Stimulated activated CD8-positive, alpha-beta memory T cell treated with anti-CD3 and anti-CD28 coated beads, Interleukin-15, amount 100 ng/mL, for 4 hours (primary cell): ENCODE results near the gene PHYKPL.
A peak's percentile ranks its signal among the peaks of the same experiment; 100 is the strongest.

Experiments used
- DNase-seq, 2 donors: peaks; one replicate each; pipeline ENCODE4 v3.0.0-alpha.2; 2020; ENCODE audit warnings: low read depth in 2 of 2

PHYKPL gene

DNA sequence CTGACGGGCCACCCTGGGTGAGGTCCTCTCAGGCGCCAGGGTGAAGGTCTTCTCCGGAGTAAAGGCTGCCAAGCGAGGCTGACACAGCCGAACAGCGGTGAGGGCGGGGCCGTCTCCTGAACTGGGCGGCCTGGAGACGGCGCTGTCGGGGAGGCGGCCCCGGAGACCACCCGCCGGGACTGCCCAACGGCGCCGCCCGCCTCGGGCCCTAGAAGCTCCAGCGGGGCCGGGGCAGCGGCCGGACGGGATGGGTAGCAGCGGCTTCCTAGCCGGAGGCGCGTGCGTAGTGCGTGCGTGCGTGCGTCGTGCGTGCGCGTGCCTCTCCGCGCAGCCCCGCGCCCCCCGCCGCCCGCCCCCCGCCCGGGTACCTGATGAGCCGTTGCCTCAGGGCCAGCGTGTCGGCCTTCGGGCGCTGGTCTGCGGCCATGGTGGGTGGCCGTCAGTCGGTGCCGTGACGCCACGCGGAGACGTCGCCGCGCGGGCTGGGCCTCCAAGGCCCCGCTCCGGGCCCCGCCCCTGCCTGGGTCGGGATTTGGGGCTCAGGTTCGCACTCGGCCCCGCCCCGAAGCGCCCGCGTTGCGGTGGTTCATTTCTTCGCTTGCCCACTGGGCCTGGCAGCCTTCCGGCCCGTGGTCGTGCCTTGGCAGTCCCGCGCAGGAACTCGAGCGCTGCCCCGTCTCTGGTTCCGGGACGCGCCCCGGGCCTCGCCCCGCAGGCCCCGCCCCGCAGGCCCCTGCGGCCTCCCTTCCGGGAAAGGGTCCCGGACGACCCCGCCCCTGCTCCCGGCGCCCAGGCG lies at the start of gene PHYKPL:
PHYKPL (minus strand) TSS at position 679 of the 796 bp plus-strand sequence; CDS start at position 427, 252 bp downstream.
- peak in 1 of 2 donors; percentile 50 for DNase-seq

DNA sequence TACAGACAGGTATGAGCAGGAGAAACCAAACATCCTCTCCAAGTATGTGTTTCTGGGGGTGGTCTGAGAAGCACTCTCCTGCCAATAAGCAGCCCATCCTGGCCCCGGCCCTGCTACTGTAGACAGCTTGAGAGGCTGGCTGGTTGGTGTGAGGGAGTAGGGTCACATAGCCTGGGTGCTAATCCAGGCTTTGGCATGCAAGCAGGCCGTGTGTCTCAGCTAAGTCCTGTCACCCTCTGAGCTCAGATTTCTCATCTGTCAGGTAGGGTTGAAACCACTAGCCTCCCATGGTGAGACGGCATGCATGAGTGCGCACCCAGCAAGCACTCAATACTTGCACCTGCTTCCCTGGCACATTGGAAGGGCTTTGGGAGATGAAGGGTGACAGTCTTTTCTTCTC lies 49.8 kb upstream of the PHYKPL start:
- no peak for DNase-seq

DNA sequence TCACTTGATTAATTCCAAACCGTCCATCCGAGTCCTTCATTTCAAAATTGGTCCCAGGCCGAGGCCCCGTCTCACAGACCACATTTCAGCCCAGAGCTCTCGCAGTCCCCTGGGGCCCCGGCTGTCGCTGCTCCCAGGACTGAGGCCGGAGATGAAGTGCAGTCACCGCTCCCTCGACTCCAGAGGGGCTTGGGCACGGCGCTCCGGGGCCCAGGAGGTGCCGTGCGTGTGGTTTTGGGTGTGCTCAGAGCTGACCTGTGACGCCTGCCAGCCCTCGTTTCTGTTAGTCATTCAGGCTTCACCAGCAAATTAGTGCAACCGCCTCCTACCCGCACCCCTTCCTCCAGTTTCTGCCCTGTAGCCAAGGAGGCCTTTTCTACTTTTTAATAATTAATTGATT lies 48.7 kb upstream of the PHYKPL start:
- no peak for DNase-seq

DNA sequence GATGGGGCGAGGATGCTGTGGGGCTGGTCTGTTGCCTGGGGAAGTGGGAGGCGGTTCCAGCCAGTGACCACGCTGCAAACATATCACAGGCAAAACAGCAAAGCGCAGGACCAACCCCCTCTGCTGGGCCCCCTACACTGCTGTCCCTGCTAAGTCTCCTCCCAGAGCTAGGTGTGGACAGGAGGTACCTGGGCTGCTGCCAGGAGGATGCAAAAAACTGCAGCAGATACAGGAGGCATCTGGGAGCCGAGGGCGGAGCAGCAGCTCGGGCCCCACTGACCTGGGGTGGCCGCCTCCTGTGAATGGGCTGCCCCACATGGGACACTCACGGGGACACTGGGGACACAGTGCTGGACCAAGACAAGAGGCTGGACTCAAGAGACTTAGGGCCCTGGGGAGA lies 48.0 kb upstream of the PHYKPL start:
- no peak for DNase-seq

DNA sequence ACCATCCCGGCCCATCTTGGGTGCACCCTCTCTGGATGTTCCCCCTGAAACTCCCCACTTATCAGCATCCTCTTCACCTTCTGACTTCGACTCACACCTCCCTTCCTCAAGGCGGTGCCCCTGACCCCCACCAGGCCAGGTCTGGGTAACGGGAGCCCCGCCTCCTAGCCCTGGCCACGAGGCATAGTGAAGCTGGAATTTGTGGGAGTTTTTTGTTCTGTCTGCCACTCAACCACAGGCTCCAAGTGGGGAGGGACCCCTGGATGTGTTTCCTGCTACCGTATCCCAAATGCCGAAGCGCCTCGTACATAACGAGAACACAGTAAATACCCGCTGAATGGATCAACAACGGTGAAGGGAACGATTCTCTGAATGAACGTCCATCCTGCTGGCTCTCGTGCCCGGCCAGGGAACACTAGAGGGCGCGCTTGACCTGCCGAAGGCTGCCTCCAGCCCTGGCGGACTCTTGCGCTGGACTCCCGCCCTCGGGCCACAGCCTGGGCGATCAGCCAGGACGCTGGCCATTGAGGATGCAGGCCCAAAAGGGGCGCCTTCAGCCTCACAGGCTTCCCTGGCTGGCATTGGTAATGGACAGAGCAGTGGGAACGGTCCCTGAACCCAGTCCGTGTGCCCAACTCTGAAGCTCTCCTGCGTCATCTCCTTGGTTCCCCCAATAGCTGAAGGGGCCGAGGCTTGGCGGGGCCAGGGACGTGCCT lies 47.3 kb upstream of the PHYKPL start:
- peak in 1 of 2 donors; percentile 7 for DNase-seq

DNA sequence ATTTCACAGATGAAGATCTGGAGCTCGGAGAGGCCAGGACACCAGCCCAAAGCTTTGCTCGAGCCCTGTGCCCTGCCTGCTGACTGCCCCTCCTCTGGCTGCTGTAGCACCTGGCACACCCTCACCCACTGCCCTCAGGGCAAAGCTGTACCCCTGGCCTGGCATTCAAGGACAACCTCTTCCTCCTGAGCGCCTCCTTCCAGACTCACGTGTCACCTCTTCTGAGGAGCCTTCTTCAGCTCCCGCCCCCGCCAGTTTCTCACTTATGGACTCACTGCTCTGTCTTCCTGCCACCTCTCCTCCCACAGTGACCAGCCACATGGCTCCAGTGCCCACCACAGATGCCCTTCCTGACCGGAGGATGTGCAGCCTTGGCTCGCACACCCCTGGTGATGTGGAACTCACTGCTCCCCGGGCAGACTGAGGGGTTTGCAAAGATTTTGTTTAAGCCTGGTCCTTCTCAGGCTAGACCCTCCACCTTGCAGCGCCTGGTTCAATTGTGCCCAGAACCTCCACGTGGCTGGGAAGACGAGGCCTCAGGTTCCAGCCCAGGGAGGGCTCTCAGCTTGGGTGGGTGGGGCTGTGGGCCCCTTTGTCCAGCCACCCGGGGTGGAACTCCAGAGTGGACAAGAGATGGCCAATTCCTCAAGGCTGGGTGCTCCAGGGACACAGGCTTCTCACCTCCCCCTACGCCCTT lies 46.6 kb upstream of the PHYKPL start:
- DNase-seq: no peak

DNA sequence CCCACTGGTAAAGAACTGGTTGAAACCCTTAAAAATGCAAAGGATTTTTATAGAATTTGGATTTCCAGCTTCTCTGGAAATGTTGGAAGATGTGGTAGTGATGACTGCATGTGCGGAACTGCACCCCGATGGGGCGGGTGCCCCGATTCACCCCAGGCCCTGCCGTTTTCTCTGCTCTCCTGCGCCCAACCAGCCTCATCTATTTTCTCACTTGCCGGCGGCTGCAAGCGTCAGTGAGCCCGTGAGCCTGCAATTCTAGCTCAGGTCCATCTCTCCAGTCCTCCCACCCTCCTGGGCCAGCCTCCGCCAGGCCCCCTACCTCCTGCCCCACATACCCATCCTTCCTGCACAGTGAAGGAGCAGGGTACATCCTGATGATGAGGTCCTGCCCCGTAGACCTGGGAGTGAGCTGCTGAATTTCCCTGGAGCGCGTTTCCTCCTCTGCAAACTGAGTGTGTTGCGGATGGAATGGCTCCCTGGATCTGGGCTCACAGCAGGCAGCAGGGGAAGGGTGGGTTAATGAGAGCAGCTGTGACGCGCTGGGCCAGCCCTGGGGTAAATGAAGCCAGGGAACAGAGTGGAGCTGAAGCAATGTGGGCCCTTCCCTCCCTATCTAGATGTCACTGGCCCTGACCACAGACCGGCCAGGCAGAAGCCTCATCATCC lies 45.9 kb upstream of the PHYKPL start:
- DNase-seq: no peak

DNA sequence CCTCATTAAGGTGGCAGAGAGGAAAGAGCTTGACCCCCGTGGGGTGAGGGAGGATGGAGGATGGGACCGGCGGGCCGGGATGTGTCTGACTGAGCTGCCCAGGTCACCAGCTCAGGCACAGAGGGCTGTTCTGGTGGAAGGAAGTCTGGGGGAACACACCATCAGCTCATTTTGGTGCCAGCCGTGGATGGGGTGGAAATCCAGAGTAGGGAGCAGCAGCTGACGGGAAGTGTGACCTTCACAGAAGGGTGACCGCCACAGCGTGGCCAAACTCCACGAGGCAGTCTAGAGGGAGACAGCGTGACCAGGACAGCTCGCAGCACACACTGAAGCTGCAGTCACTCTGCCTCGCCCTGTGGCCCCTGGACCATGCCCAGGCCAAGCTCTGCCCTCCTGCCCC lies 45.3 kb upstream of the PHYKPL start:
- no peak for DNase-seq

DNA sequence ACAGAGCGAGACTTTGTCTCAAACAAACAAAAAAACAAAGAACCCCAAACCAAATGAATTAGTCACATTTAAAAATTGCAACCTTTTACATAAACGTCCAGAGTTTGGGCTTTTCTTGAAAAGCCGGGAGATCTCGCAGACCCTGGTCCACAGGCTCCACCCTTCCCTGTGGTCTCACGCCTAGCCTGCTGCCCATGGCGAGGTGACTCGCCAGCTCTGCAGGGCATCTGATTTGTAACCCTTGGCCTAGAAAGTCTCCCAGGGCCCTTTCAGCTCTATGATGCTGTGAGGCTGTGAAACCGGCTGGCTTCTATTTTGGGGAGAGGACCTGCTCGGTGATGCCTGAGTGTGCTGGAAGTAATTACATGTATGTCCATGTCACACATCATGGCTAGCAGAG lies 44.7 kb upstream of the PHYKPL start:
- DNase-seq: no peak

DNA sequence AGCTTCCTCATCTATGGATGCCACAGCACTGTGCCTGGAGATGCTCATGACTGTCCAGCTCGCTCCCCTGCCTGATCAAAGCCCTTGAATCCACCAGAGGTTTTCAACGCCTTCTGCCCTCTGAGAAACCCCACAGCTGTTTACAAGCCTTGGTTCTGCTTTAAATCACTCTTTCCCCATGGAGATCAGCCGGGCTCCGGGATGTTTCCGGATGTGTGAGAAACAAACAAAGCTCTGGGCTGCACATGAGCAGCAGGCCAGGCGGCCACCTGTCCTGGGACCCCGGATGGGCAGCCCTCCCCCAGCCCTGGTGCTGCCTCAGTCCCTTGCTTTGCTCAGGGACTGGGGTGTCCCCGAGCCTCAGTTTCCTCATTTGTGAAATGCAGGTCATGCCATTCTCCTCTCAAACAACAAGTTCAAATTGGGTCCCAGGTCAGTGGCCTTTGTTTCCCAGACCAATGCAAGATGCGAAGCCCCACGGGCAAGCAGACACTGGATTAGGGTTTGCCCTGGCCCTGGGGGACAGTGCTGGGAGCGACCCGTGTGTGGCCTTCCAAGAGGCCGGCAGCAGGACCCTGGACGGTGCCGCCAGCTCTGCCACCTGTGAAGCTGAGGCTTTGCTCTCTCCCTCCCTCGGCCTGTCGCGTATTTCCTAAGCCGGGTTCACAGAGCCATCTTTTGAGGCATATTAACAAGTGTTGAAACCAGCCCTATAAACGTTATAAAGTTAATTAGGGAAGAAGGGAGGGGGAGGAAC lies 42.4 kb upstream of the PHYKPL start:
- no peak for DNase-seq

DNA sequence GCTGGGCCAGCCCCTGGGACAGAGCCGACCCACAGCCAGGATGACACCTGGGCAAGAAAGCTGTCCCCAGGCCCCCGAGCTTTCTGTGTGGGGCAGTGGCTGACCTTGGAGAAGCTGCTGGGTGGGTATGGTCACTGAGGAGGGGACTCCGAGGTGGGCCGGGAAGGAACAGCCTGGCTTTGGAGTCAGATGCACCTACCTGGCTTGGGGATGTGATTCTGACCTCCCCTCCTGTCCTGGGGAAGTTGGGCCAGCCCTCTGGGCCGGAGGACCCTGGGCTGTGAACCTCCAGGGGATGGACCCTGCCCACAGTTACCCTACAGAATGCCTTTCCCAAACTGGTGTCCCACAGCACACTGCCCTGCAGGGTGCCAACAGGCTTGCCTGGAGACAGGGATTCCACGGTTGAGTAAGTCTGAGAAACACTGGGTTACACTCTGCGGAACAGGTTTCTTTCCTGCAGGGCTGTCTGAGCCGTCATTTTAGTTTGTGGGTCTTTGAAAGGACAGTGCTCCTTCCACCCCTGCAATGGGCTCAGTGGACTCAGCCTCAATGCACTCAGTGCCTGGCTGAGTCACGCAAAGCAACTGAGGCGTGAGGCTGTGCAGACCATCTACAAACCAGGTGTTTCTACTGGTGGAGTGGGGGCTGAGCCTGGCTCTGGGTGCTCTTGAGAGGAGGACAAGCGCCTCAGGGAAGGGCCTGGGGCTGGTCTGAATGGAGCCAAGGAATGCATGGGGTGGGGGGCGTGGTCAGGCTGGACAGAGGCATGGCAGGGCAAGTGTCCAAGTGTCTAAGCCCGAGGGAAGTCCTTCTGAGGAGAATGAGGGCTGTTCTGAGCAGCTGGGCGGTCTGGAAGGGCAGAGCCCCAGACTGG lies 41.3 kb upstream of the PHYKPL start:
- no peak for DNase-seq

DNA sequence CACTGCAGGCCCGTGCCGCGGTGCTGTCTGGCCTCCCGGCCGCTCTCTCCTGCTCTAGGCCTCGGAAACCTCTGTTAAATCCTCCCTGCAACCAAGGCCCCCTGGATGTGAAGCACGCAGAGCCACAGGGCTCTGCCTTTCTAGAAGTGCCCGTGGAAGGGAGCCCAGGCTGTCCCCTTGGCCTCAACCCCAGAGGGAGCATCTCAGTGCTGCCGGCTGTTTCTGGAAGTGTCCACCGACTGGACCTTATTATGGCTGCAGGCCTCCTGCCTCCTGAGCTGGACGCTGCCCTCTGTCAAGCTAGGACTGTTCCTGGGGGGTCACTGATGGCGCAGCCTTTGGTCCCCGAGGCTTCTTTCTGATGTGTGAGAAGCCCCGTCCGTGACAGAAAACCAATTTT lies 40.4 kb upstream of the PHYKPL start:
- no peak for DNase-seq

DNA sequence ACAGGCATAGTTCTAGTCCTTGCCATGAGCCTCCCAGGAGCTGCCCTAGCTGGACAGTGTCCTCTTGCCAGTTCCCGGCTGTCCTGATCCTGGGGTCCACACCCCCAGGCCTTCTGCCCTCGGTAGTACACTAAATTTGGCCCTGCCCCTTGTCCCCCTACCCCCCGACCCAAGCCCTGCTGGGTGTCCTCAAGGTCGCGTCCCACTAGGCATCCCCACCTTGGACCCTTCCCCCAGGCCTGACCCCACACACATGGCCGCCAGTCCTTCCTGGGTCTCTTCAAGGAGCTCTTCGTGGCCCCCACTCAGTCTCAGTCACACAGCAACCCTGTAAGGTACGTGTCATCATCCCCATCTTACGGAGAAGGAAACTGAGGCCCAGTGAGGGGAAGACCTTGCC lies 40.0 kb upstream of the PHYKPL start:
- DNase-seq: no peak

DNA sequence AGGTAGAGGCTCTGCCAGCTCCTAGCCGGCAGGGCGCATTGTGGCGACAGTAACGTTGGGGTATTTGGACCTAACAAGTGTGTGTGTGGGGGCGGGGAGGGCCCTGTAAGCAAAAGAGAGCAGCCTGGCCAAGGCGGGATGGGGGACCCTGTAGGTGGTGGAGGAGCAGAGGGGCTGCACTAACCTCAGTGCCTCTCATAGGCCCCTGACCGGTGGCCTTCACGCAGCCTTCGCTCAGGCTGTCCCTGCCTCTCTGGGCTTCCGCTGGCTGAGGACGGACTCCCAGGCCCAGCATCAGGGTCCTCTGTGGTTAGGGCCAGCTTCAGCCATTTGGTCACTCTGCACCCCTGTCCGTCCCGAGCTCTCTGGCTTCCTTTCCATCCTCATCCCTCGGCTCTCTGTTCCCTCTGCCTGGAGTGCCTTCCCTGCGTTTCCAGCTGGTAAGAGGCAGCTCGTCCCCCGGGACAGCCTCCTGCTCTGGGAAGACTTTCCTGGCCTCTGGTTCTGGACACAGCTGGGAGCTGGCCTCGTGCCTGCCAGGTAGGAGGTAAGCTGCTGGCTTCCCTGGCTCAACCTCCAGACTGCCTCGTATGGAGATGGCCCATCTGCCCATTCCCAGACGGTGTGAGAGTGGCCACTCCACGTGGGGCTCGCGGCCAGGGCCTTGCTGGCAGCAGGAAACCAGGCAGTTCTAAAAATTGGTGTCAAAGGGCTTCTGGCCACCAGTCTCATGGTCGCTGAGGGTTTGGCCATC lies 39.3 kb upstream of the PHYKPL start:
- no peak for DNase-seq

DNA sequence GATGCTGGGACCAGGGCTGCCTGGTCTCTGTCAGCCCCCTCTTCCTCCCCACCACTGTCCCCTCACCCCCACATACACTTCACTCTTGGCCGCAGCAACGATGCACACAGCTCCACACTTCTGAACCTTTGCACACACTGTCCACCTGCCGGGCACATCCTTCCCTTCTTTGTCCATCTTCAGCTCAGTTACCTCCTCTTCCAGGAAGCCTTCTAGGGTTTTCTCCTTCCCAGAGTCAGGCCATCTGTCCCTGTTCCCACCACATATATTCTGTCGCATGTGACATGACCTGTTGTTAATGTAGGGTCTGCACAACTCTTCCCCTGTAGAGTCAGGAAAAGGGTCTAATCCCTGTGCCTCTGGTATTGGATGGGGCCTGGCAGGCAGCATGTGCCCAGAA lies 38.6 kb upstream of the PHYKPL start:
- DNase-seq: no peak

DNA sequence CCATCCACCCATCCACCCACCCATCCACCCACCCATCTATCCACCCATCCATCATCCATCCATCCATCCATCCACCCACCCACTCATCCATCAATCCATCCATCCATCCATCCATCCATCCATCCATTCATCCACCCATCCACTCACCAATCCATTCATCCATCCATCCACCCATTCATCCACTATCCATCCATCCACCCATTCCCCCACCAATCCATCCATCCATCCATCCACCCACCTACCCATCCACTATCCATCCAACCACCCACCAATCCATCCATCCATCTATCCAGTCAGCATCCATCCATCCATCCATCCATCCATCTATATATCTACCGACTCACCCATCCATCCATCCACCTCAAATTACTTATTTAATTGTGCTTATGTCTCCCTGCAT lies 36.9 kb upstream of the PHYKPL start:
- DNase-seq: no peak

DNA sequence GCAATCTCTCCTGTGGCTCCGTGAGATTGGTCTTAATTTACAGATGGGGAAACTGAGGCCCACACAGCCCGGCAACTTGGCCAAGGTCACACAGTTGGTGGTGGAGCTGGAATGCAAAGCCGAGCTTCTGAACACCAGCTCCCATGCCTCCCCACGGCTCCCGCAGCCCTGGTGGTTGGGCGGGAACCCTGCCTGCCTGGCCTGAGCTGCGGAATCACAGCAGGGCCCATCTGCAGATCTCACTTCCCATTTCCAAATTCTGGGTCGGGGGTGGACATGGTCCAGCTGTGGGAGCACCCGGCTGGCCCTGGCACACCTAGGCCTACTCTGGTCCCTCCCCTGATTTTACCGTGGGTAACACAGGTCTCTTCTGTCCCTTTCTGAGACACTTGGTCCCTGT lies 35.3 kb upstream of the PHYKPL start:
- DNase-seq: no peak

DNA sequence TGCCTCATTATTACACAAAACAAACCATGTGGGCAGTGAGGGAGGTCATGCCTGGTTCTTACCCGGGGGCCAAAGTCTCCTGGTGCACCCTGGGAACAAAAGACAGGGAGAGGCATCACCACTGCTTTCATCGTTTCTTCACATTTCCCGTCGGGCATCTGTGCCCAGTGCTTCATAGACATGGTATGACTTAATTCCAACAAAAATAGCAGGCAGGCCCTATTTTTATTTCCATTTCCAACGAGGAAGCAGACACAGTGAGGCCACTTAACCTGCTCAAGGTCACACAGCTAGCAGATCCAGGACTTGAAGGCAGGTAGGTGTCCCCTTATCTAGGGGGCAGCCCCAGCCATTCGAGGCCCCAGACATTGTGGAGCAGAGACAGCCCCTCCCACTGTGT lies 34.6 kb upstream of the PHYKPL start:
- DNase-seq: no peak

DNA sequence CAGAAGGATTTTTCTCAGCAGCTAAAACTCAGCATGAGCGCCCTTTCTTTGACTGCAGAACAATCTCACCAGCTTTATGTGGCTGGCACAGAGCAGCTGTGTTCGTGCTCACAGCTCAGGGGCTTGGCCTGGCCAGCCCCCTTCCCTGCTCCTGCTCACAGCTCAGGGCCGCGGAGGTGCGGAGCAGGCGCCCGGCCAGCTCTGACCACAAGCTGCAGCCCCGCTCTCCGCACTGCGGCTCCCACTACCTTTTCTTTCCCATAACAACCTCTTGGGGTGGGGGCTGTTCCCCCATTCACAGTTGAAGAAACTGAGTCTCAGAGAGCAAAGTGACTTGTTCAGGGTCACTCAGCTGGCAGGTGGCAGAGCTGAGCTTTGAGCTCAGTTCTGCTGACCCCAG lies 34.0 kb upstream of the PHYKPL start:
- DNase-seq: no peak

DNA sequence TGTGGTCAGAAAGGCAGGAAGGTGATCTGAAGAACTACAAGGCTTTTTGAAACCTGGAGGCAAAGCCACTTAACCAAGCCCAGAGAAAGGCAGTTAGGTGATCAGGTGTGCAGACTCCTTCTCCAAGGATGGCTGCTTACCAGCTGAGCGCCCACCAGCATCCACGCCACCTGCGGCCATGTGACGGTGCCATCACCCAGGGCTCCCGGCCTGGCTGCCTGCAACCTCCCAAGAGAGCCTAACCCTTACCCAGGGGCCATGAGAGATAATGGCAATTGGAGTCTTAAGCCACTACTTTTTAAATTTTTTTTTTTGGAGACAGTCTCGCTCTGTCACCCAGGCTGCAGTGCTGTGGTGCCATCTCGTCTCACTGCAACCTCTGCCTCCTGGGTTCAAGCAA lies 33.1 kb upstream of the PHYKPL start:
- no peak for DNase-seq
